ENCODE results near the gene METTL5.
A peak's percentile ranks its signal among the peaks of the same experiment; 100 is the strongest.
"Not testable (repeated sequence)": the region's sequence is repeated elsewhere in the genome, so short reads cannot be mapped to it uniquely, and the experiment has no call there.

METTL5 gene

DNA sequence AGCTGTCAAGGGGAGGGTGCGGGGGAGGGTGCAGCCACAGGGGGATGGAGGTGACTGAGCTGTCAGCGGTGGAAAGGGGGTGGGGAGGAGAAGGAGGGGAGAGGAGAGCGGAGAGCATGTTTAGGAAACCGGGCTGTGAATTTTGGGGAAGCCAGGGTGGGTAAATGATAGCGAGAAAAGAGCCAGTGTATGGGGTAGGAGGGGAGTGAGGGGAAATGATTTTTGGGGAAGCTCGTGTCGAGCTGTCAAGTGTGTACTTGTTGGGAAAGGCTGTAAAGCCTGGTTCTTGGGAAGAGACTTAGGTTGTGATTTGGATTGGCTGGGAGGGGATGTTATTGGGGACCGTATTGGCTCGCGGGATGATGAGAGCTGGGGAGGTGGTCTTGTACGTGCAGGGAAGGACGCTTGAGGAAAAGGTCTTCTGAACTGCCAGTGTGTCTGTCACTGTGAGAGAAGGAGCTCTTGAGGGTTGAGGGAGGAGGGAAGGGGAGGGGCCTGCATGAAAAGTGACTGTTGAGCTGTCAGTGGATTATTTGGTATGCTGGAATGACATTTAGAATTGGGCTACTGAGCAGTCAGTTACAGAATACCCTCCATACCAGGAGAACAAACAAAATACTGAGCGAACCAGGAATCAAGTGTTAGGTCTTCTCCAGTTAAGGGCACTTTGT lies 3.6 kb upstream of the METTL5 start:
- DNase-seq, result peak; percentile 59

DNA sequence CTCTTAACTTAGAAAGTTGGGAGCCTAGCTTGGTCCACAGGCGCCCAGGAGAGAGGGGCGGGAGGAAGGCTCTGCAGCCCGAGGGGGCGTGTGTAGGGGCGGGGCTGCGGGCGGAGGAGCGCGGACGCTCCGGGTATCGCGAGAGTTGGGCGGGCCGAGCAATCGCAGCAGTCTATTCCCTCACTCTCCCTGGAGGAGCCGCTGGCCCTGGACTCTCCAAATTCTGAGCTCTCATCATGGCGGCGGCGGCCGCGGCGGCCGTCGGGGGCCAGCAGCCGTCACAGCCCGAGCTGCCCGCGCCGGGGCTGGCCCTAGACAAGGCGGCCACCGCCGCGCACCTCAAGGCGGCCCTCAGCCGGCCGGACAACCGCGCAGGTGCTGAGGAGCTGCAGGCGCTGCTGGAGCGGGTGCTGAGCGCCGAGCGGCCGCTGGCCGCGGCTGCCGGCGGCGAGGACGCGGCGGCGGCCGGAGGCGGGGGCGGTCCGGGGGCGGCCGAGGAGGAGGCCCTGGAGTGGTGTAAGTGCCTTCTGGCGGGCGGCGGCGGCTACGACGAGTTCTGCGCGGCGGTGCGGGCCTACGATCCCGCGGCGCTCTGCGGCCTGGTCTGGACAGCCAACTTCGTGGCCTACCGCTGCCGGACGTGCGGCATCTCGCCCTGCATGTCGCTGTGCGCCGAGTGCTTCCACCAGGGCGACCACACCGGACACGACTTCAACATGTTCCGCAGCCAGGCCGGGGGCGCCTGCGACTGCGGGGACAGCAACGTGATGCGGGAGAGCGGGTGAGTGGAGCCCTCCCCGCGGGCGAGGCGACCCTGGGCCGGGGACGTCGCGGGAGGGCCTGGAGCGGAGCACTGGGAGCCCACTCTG lies 2.8 kb upstream of the METTL5 start, which contains the start of gene UBR3:
UBR3 (plus strand) TSS at position 183 of the 869 bp plus-strand sequence; CDS start at position 237, 54 bp downstream.
- peak; percentile 91 for DNase-seq

DNA sequence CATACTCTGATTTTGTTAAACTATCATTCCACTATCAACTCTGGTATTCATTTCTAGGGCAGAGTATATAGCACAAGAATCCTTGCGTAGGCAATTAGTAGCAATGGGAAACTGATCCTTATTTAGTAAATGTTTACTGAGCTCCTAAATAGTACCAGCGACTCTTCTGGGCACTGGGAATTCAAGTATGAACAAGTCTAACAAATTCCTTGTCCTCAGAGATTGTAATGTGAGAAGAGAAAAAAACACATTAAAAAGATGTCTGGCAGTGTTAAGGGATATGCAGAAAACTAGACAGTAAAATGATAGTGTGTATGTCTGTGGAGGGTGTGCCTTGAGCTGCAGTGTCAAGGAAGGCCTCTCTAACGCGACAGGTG lies 721 bp downstream of the METTL5 start:
- no peak for DNase-seq

DNA sequence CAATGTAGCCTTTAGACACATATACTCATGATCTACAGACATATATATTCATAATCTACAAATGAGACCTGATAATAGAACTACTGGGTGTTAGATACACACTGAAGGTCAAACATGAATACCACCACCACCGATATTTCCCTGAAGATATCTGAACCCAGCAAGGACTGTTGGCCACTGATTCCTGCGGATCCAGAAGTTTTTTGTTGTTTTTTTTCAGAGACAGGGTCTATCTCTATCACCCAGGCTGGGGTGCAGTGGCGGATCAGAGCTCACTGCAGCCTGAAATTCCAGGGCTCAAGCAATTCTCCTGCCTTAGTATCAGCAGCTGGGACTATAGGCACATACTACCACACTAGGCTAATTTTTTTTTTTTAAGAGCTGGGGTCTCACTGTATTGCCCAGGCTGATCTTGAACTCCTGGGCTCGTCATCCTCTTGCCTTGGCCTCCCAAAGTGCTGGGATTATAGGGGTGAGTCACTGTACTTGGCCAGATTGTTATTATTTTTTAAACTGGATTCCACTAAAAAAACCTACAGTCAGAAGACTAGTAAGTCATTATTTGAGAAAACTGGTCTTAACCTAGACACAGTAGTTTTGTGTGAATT lies 1.8 kb downstream of the METTL5 start:
- no peak for DNase-seq

DNA sequence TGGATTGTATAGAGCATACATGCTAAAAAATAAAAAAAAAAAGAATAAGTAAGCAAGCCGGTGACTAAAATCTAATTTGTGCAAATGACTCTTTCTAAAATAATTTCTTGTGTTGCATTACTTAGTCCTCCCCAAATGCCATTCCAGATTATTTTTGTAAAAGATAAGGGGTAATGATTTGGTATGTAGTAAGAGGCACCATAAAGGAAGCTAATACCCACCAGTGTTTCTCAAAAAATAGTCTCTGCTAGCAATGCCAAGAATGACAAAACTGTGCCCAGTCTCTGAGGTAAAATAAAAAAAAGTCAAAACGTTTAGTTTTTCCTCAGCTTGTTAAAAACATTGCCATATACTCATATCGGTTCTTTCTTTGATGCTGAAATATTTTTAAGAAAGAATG lies 2.7 kb downstream of the METTL5 start:
- DNase-seq, result no peak

DNA sequence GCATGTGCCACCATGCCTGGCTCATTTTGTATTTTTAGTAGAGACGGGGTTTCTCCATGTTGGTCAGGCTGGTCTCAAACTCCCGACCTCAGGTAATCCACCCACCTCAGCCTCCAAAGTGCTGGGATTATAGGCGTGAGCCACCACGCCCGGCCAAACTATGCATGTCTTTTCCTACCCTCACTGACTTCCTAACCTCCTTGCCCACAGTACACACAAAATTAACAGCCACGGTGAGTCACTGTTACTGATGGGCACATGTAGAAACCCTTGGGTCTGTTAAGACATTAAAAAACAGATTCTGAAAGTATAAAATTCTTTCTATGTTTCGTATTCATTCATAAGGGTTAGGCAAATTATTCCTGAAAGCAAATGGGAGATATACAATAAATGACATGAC lies 4.6 kb downstream of the METTL5 start:
- not testable (repeated sequence) for DNase-seq

DNA sequence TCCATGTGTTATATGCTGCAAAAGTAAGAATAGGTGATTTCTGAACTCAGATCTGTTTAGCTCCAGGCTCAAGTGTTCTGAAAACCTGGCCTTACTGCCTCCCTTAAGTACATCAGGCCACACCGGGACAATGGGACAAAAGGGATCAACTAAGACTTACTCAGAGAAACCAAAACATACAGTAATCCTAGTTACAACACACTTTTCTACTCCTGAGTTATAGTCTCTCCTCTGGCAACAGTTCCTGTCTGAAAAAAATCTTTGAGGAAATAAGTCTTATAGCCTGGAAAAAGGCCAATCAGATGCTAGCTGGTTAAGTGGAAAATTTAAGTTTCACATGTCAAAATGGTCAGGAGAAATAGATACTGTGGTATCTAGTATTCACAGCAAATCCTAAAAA lies 5.6 kb downstream of the METTL5 start:
- no peak for DNase-seq

DNA sequence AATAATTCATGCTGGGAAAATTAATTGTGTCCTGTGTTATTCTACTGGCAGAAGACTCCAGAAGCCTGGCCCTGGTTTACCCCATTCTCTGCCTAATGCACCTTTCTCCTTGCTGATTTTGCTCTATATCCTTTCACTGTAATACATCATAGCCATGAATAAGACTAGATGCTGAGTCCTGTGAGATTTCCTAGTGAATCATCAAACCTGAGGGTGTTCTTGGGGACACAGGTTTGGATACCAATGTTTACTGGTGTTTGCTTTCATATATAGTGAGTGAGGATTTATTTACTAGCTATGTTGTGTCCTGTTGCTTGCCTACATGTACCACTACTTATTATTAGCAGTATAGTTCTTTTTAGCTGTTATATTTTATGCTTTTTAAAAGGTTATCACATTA lies 6.5 kb downstream of the METTL5 start:
- DNase-seq, result no peak

DNA sequence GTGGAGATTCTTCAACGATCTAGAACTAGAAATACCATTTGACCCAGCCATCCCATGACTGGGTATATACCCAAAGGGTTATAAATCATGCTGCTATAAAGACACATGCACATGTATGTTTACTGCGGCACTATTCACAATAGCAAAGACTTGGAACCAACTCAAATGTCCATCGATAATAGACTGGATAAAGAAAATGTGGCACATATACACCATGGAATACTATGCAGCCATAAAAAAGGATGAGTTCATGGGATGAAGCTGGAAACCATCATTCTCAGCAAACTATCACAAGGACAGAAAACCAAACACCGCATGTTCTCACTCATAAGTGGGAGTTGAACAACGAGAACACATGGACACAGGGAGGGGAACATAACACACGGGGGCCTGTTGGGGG lies 7.3 kb downstream of the METTL5 start:
- not testable (repeated sequence) for DNase-seq

DNA sequence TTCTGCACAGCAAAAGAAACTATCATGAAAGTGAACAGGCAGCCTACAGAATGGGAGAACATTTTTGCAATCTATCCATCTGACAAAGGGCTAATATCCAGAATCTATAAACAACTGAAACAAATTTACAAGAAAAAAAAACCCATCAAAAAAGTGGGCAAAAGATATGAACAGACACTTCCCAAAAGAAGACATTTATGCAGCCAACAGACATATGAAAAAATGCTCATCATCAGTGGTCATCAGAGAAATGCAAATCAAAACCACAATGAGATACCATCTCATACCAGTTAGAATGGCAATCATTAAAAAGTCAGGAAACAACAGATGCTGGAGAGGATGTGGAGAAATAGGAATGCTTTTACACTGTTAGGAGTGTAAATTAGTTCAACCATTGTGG lies 7.7 kb downstream of the METTL5 start:
- DNase-seq, result not testable (repeated sequence)

DNA sequence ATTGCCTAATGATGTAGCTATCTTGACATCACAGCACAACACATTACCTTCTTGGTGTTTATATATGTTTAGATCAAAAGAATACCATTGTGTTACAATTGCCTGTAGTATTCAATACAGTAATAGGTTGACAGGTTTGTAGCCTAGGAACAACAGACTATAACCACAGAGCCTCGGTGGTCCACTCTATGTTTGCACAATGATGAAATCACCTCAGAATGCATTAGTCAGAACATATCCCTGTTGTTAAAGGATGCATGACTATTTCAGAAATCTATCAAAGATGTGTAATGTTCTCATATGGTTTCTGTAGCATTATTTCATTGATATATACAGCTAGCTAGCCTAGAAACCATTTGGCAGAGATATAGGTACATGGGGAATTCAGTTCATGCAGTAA lies 8.9 kb downstream of the METTL5 start:
- no peak for DNase-seq

DNA sequence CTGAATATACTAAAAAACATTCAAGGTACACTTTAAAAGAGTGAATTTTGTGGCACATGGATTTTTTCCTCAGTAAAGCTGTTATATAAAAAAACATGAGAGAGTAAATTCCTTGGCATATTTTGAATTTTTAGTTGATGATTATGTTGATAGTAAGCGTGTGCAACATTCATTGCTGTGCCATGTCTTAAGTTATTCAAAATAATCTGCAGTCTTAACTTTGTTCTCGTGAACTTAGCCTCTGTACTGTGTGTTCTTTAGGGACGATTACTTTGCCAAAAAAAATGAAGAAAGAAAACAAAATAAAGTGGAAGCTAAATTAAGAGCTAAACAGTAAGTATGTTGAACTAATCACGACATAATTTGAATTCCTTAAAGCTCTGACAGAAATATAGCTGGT lies 16.5 kb downstream of the METTL5 start:
- DNase-seq, result no peak

DNA sequence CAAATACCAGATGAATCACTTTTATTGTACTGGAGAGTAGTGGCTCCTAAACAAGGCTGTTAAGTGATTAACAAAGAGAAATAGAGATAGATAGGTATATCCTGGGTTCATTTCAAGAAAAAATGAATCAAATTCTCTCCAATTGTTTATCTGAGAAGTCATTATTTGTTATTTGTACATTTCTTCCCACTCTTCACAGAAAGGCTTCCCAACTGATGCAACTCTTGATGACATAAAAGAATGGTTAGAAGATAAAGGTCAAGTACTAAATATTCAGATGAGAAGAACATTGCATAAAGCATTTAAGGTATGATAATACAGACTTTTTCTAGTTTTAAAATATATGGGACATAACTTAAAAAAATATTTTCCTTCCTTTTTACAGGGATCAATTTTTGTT lies 18.1 kb downstream of the METTL5 start:
- no peak for DNase-seq

DNA sequence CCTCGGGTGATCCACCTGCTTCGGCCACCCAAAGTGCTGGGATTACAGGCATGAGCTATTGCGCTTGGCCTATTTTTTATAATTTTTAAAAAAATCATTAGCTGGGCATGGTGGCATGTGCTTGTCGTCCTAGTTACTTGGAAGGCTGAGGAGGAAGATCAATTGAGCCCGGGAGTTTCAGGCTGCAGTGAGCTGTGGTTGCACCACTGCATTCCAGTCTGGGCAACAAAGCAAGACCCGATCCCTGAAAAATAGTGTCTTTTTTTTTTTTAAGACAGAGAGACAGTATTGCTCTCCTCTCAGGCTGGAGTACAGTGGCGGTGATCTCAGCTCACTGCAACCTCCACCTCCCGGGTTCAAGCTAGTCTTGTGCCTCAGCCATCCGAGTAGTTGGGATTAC lies 21.2 kb downstream of the METTL5 start:
- DNase-seq, result no peak

DNA sequence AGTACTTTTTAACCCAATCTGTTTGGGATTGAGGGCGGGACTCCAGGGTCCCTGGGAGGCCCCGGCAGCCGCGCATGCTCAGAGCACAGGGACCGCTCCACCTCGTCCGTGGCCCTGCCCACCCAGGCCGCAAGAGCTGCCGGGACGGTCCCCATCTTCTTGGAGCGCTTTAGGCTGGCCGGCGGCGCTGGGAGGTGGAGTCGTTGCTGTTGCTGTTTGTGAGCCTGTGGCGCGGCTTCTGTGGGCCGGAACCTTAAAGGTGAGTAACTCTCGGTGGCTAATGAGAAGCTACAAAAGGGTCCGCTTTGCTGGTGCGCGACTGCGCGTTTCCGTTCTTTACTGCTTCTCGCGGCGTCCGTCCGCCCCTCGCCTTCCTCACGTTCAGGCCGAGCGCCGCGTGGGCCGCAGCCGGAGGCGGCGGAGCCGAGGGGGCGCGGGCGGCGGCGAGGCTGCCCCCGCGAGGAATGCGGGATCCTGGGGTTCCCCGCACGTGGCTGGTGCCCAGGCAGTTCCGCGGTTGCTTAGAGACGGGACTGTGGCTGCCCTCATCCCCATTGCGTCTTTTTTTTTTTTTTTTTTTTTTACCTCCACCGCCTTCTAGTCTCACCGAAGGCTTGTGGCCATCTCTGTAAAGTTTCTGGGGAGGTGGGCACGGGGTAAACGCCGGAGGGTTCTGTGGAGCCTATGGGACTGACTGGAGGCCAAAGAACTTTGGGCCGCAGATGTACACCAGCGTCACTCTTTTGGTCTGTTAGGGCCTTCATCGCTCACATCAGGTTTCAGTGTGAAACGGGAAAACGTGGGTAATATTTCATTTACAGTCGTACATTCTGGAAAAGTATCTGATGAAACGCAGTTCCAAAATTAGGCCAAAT lies 25.8 kb downstream of the METTL5 start, which contains the start of gene SSB:
SSB (plus strand) TSS at position 154 of the 875 bp plus-strand sequence. CDS start 2,090 bp downstream, outside the sequence.
- DNase-seq, result peak; percentile 95

DNA sequence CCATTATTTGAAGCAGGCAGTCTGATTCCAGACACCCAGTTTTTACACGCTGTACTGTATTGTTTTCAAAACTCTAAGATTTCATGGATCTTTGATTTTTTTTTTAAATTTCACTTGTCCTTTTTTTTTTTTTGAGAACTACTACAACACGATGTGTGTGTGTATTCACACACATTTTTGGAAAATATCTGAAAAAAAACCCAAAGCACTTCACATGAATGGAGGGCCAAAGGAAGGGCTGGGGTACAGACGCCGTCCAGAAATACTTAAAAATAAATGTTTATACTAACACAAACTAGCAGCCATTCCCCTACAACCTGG lies 26.3 kb downstream of the METTL5 start:
- DNase-seq, result no peak

DNA sequence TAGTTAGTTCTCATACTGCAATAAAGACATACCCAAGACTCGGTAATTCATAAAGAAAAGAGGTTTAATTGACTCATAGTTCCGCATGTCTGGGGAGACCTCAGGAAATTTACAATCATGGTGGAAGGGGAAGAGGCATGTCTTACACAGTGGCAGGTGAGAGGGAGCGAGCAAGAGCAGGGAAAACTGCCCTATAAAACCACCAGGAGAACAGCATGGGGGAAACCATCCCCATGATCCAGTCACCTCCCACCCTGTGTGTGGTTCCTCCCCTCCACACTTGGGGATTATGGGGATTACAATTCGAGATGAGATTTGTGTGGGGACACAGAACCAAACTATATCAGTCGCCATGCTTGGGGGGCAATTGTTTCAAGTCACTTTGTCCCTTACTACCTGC lies 27.1 kb downstream of the METTL5 start:
- no peak for DNase-seq

DNA sequence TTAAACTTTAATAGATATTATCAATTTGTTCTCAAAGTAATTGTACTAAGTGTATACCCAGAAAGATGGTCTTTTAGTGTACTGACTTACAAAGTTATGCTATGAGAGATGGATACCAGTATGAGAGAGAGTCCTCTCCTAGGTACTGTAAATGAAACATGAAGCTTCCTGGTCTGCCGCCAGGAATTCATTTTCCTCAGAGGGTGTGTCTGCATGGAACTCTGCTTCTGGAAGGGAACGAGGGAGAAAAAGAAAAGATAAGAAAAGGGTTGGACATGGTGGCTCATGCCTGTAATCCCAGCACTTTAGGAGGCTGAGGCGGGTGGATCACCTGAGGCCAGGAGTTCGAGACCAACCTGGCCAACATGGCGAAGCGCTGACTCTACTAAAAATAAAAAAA lies 28.3 kb downstream of the METTL5 start:
- no peak for DNase-seq

DNA sequence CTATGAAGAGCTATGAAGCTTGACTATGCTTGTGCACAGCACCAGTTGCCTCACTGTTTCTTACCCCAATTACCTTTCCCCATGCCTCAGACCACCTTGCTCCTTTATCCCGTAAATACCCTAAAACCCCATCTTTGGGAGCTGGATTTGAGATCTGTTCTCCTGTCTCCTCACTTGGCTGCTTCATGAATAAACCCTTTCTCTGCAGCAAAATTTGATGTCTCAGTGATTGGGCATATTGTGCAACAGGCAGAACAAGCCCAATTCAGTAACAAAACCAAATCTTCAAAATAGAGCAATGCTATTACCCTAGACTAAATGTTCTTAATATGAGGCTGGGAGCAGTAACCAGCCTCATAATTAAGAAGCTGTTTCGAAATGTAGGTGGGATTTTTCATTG lies 29.5 kb downstream of the METTL5 start:
- DNase-seq, result no peak

DNA sequence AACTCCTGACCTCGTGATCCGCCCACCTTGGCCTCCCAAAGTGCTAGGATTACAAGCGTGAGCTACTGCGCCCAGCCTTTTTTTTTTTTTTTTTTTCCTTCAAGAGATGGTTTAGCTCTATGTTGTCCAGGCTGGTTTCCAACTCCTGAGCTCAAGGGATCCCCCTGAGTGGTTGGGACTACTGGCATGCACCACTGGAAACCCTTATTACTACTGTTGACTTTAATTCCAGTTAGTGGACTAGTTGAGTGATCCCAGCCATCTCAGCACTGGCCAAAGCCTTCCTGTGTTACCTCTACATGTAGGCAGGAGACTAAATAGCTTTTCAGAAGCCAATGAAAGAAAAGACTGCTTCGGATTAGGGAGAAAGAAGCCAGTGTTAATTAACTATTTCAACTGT lies 34.1 kb downstream of the METTL5 start:
- no peak for DNase-seq

DNA sequence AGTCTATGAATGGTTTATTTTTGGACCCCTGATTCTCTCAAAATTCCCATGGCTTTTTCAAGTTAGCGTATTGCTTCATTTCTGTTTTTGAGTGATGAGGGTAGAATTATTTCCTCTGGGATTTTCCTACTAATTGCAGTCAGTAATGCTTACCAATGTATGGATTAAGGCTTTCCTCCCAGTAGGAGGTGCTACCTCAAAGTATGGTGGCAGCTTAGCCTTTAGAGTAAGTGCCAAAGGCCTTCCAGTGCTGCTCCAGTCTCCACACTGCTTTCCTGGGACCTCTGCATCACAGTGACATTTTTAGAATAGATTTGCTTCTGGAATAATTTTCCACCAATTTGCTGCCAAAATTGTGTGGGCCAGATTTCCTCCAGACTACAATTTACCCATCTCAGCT lies 42.2 kb downstream of the METTL5 start:
- DNase-seq, result no peak

DNA sequence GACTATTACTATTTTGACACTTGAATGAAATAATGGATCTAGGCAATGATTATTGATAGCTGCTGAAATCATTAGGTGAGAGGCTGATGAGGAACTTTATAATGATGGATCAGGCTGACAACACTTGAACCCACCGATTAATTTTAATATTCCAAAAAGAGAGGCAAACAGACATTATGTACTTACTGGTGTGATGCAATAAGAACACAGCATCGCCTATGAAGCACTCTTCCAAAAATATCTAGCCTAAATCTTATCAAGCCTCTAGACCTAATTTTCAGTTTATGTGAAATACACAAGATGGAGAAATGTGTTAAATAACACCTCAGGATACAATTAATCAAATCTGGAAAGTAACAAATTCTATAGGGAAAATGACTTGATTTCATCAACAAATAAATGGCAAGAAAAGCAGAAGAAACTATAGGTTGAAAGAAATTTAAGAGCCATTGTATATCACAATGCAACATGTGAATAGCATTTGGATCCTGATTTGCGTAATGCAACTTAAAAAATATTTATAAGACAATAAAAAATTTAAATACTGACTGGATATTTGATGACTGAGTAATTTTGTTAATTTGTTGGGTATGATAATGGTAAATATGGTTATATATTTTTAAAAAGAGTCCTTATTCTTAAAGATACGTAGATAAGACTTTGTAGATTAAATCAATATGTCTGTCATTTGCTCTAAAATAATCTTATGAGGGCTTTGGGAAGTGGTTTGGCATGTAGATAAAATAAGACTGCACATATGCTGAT lies 43.3 kb downstream of the METTL5 start:
- DNase-seq, result no peak

Data from activated naive CD4-positive, alpha-beta T cell treated with anti-CD3 and anti-CD28 coated beads, Interleukin-2, amount 50 U/mL, for 16 hours (primary cell).